ENCODE data around the gene GSDMA.

DNA sequence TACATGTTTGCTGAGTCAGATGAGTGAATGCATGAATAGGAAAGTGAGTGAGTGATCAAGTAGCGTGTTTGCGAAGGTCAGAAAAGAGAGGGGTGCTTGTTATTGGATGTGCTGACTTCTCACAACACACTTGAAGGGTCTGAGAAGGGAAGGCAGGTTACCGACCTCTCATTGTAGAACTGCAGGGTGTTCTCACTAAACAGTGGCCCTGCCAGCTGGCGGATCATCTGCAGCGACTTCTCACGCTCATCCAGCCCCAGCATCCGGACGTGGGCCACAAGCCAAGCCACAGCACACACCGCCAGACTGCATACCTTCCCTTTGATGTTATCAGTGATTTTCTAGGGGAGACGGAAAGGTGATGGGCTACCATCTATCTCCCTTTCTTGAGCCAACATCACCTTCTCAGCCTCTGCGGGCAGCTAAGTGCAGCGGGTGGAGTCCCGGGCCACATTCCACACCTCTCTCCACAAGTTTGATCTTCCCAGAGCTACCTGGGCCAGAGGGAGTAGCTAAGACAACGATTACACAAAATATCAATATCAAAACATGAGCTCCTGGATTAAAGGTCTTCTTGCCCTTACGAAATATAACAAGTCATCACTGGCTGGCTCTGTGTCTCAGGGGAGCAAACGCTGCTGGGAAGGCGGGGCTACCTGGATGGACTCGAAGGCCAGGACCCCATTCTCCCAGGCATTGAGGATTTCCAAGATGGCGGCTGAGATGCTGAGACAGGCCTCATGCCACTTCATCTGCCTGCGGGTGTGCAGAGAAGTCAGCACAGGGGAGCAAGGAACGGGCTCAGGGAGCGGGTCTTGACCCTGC, 63.4 kb downstream of the GSDMA start:
- TF ChIP-seq, protein P1, sequence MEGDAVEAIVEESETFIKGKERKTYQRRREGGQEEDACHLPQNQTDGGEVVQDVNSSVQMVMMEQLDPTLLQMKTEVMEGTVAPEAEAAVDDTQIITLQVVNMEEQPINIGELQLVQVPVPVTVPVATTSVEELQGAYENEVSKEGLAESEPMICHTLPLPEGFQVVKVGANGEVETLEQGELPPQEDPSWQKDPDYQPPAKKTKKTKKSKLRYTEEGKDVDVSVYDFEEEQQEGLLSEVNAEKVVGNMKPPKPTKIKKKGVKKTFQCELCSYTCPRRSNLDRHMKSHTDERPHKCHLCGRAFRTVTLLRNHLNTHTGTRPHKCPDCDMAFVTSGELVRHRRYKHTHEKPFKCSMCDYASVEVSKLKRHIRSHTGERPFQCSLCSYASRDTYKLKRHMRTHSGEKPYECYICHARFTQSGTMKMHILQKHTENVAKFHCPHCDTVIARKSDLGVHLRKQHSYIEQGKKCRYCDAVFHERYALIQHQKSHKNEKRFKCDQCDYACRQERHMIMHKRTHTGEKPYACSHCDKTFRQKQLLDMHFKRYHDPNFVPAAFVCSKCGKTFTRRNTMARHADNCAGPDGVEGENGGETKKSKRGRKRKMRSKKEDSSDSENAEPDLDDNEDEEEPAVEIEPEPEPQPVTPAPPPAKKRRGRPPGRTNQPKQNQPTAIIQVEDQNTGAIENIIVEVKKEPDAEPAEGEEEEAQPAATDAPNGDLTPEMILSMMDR (IDR thresholded peaks at IDR 0.05) = no peak
- TF ChIP-seq POLR2A (IDR thresholded peaks at IDR 0.05) = no peak
- no peak for TF ChIP-seq EP300 (IDR thresholded peaks at IDR 0.05)

All from ovary (tissue), 3 donors.